Urothelium cell line (cell line): ENCODE results near the gene MLC1.

ENCODE experiments used
- DNase-seq: peaks from one replicate; pipeline ENCODE4 v3.0.0; 2011; ENCODE audit warnings: low spot score, mixed read lengths
- FAIRE-seq: peaks from 2 replicates; lab custom pipeline; 2011; peaks lifted over from hg19 to GRCh38; lab: Jason Lieb, UNC

The MLC1 gene

GRCh38 chr22:50078761-50079160, 6.5 kb downstream of the MLC1 start:
- no peak for FAIRE-seq
- DNase-seq = no peak

GRCh38 chr22:50078246-50078645, 7.0 kb downstream of the MLC1 start:
- no peak for FAIRE-seq

GRCh38 chr22:50076646-50077535, 8.3 kb downstream of the MLC1 start:
- FAIRE-seq = peak; percentile 74
- no peak for DNase-seq

More at GRCh38 chr22:50078246-50078645, 7.0 kb downstream of the MLC1 start:
- DNase-seq = no peak

GRCh38 chr22:50074551-50075530, 10.4 kb downstream of the MLC1 start:
- DNase-seq = no peak
- peak; percentile 13 for FAIRE-seq

GRCh38 chr22:50074056-50074455, 11.2 kb downstream of the MLC1 start:
- FAIRE-seq (peak; percentile 66), DNase-seq (no peak)

- no peak for FAIRE-seq
These were observed 12.3 kb downstream of the MLC1 start for GRCh38 chr22:50072714-50073538.

GRCh38 chr22:50072167-50072555, 13.1 kb downstream of the MLC1 start:
- FAIRE-seq (no peak), DNase-seq (no peak)

More at GRCh38 chr22:50072714-50073538, 12.3 kb downstream of the MLC1 start:
- DNase-seq = no peak

GRCh38 chr22:50071432-50072166, 13.6 kb downstream of the MLC1 start:
- FAIRE-seq (no peak), DNase-seq (no peak)

- FAIRE-seq = no peak
- DNase-seq = no peak
These were observed 14.9 kb downstream of the MLC1 start for GRCh38 chr22:50070366-50070765.

GRCh38 chr22:50068096-50068495, 17.1 kb downstream of the MLC1 start:
- FAIRE-seq (no peak), DNase-seq (no peak)

- peak; percentile 93 for FAIRE-seq
- DNase-seq = no peak
These were observed 18.0 kb downstream of the MLC1 start for GRCh38 chr22:50067244-50067643.

- no peak for FAIRE-seq
- DNase-seq = no peak
These were observed 20.8 kb downstream of the MLC1 start for GRCh38 chr22:50064453-50064852.

- FAIRE-seq = peak; percentile 20
- no peak for DNase-seq
These were observed 21.4 kb downstream of the MLC1 start for GRCh38 chr22:50063589-50064393.

- DNase-seq (no peak), FAIRE-seq (no peak)
These were observed 22.6 kb downstream of the MLC1 start for GRCh38 chr22:50062509-50063135.

GRCh38 chr22:50061824-50062355, 23.3 kb downstream of the MLC1 start:
- DNase-seq (no peak), FAIRE-seq (no peak)

GRCh38 chr22:50061141-50061823, 23.9 kb downstream of the MLC1 start:
- DNase-seq (no peak), FAIRE-seq (no peak)

- FAIRE-seq (peak; percentile 23), DNase-seq (no peak)
These were observed 24.6 kb downstream of the MLC1 start for GRCh38 chr22:50060441-50061140.
